HL-60 (cell line): ENCODE results near the gene ETV3L.

Source experiments
- DNase-seq, 2 experiments: peaks; one replicate each; pipeline ENCODE4 v3.0.0-alpha.2; 2010 to 2020; ENCODE audit warnings: low read depth in 1 of 2, low spot score in 1 of 2
- H3K27ac ChIP-seq: fragments of 250-450 bp; sonication (Bioruptor Pico); replicated peaks from 2 replicates; pipeline ENCODE4 v1.5.1; 2020; ENCODE audit warnings: mild to moderate bottlenecking, moderate library complexity
- H3K27me3 ChIP-seq: fragments of 250-450 bp; sonication (Bioruptor Pico); 2 replicates; pipeline ENCODE4 v1.5.1; 2021; ENCODE audit warnings: mild to moderate bottlenecking, moderate library complexity; ENCODE audit not compliant: insufficient read depth, poor library complexity, severe bottlenecking
- H3K4me3 ChIP-seq: replicated peaks from 2 replicates; pipeline ENCODE4 v1.5.1; 2011; ENCODE audit warnings: mild to moderate bottlenecking, control low read depth, low read length; ENCODE audit not compliant: insufficient read depth
- CTCF ChIP-seq: IDR thresholded peaks from one replicate; pipeline ENCODE4 v1.5.1; 2011; ENCODE audit warnings: low read length, control low read depth, inconsistent platforms; ENCODE audit not compliant: insufficient read depth
- GABPA ChIP-seq: IDR thresholded peaks from 2 replicates; pipeline ENCODE4 v1.6.1; 2012; ENCODE audit warnings: low read depth
- POLR2AphosphoS5 ChIP-seq: IDR thresholded peaks from 2 replicates; pipeline ENCODE4 v1.6.1; 2012; ENCODE audit warnings: low read depth
- REST ChIP-seq: IDR thresholded peaks from 2 replicates; pipeline ENCODE4 v1.6.1; 2012; ENCODE audit warnings: low read depth; ENCODE audit not compliant: insufficient replicate concordance
- SPI1 ChIP-seq: IDR thresholded peaks from 2 replicates; pipeline ENCODE4 v1.6.1; 2012; ENCODE audit warnings: low read depth, mild to moderate bottlenecking, borderline replicate concordance

The ETV3L gene

GRCh38 chr1:157135070-157135469 lies 35.5 kb upstream of the ETV3L start:
- no peak overlapping the region for H3K27ac ChIP-seq
- no peak for DNase-seq
- no peaks in the 10 kb centered on the region for H3K27me3 ChIP-seq
- H3K4me3 ChIP-seq = no peak overlapping the region
- no peak for TF ChIP-seq SPI1
- TF ChIP-seq POLR2AphosphoS5 = no peak
- no peak for TF ChIP-seq REST
- TF ChIP-seq GABPA = no peak
- TF ChIP-seq CTCF = no peak

GRCh38 chr1:157134442-157134841 lies 34.8 kb upstream of the ETV3L start:
- Histone ChIP-seq H3K4me3 (no peak overlapping the region), H3K27me3 (no peaks in the 10 kb centered on the region), H3K27ac (no peak overlapping the region)
- TF ChIP-seq REST = no peak
- no peak for TF ChIP-seq CTCF
- no peak for TF ChIP-seq POLR2AphosphoS5
- no peak for TF ChIP-seq GABPA
- no peak for TF ChIP-seq SPI1
- DNase-seq = no peak

- DNase-seq = no peak
- Histone ChIP-seq H3K27me3 (no peaks in the 10 kb centered on the region), H3K4me3 (no peak overlapping the region), H3K27ac (no peak overlapping the region)
- TF ChIP-seq REST (no peak), CTCF (no peak), POLR2AphosphoS5 (no peak)
Measured at GRCh38 chr1:157133426-157133825, 33.8 kb upstream of the ETV3L start.
